Hepatocyte (in vitro differentiated cells): ENCODE measurements around the gene FAAH. TPM values are rescaled to one million over a fixed set of nuclear protein-coding genes. Genes with fewer than 3 reads are reported as not detected.

ENCODE experiments used
- DNase-seq: peaks from one replicate; pipeline ENCODE4 v3.0.0-alpha.2; 2016; ENCODE audit warnings: low spot score
- H2AFZ ChIP-seq: fragments of 200-600 bp; sonication (generic); 2 replicates; pipeline ENCODE4 v1.6.0; 2016; ENCODE audit warnings: antibody characterized with exemption, mild to moderate bottlenecking
- H3K27ac ChIP-seq: fragments of 200-600 bp; sonication (generic); 2 replicates; pipeline ENCODE4 v1.5.1; 2016; ENCODE audit warnings: mild to moderate bottlenecking
- H3K27me3 ChIP-seq: fragments of 200-600 bp; sonication (generic); 2 replicates; pipeline ENCODE4 v1.6.1; 2016
- H3K36me3 ChIP-seq: fragments of 200-600 bp; sonication (generic); replicated peaks from 2 replicates; pipeline ENCODE4 v1.5.1; 2016; ENCODE audit warnings: low read depth; ENCODE audit not compliant: insufficient read depth
- H3K4me1 ChIP-seq: fragments of 200-600 bp; sonication (generic); 2 replicates; pipeline ENCODE4 v1.5.1; 2016; ENCODE audit warnings: mild to moderate bottlenecking, moderate library complexity; ENCODE audit not compliant: insufficient read depth
- H3K4me2 ChIP-seq: fragments of 200-600 bp; sonication (generic); 2 replicates; pipeline ENCODE4 v1.6.0; 2016
- H3K4me3 ChIP-seq: fragments of 200-600 bp; sonication (generic); 2 replicates; pipeline ENCODE4 v1.5.1; 2016; ENCODE audit warnings: mild to moderate bottlenecking
- H3K79me2 ChIP-seq: fragments of 200-600 bp; sonication (generic); 2 replicates; pipeline ENCODE4 v1.6.0; 2017; ENCODE audit warnings: mild to moderate bottlenecking
- H3K9me2 ChIP-seq: fragments of 200-600 bp; sonication (generic); replicated peaks from 2 replicates; pipeline ENCODE4 v1.6.0; 2017; ENCODE audit warnings: mild to moderate bottlenecking; ENCODE audit not compliant: insufficient read depth
- H3K9me3 ChIP-seq: fragments of 200-600 bp; sonication (generic); 2 replicates; pipeline ENCODE4 v1.5.1; 2016; ENCODE audit warnings: low read depth, mild to moderate bottlenecking
- H4K20me1 ChIP-seq: fragments of 200-600 bp; sonication (generic); 2 replicates; pipeline ENCODE4 v1.6.0; 2016; ENCODE audit warnings: mild to moderate bottlenecking; ENCODE audit not compliant: insufficient read depth, poor library complexity, severe bottlenecking
- CTCF ChIP-seq: fragments of 200-600 bp; sonication (generic); IDR thresholded peaks from 2 replicates; pipeline ENCODE4 v1.5.1; 2016; ENCODE audit warnings: antibody characterized with exemption, mild to moderate bottlenecking; ENCODE audit not compliant: poor library complexity
- EZH2 ChIP-seq: fragments of 200-600 bp; sonication (generic); IDR thresholded peaks from 2 replicates; pipeline ENCODE4 v1.6.1; 2016; ENCODE audit warnings: antibody characterized with exemption, mild to moderate bottlenecking, borderline replicate concordance
- EZH2phosphoT487 ChIP-seq: fragments of 200-600 bp; sonication (generic); IDR thresholded peaks from one replicate; pipeline ENCODE4 v1.6.1; 2018; ENCODE audit warnings: antibody characterized with exemption, mild to moderate bottlenecking, low read depth, moderate library complexity; ENCODE audit not compliant: unreplicated experiment, severe bottlenecking
- WGBS: methylation state at CpG from one replicate; pipeline ENCODE4 v1.1.6; 2016; ENCODE audit warnings: low lambda C conversion rate; ENCODE audit errors: missing lambda C conversion rate; 5-methylcytosine and 5-hydroxymethylcytosine counted together
- polyA plus RNA-seq: library from polyadenylated mRNA; unstranded; fragments of >200 nt; fragmentation: Nextera tagmentation; extraction: Ambion mirVana; gene quantifications from 2 replicates; pipeline ENCODE4 v1.2.1, GENCODE V29; 2016
- total RNA-seq: library from RNA; depleted of rRNA; stranded (reverse); fragments of >200 nt; gene quantifications from 2 replicates; pipeline ENCODE4 v1.2.3, GENCODE V29; 2014

The FAAH gene
- total and polyA plus RNA-seq, 2 experiments from 2014 or later: 44.5 to 61.8 TPM

GRCh38 chr1:46412893-46413595 is 18.9 kb downstream of the FAAH start:
- Histone ChIP-seq H3K36me3 (no peaks in the 10 kb centered on the region), H3K4me1 (no peaks in the 10 kb centered on the region), H3K9me2 (no peaks in the 10 kb centered on the region), H3K27me3 (no peaks in the 10 kb centered on the region), H3K27ac (no peak overlapping the region), H3K79me2 (no peaks in the 10 kb centered on the region), H4K20me1 (no peaks in the 10 kb centered on the region), H2AFZ (no peak overlapping the region), H3K4me3 (no peak overlapping the region), H3K9me3 (no peaks in the 10 kb centered on the region), H3K4me2 (no peak overlapping the region)
- WGBS: 87% methylated on average over 13 of the region's 13 CpGs
- no peak for DNase-seq
- TF ChIP-seq CTCF (no peak), EZH2phosphoT487 (no peak), EZH2 (no peak)

GRCh38 chr1:46413596-46413985 is 19.5 kb downstream of the FAAH start:
- Histone ChIP-seq H4K20me1 (no peaks in the 10 kb centered on the region), H2AFZ (no peak overlapping the region), H3K9me2 (no peaks in the 10 kb centered on the region), H3K9me3 (no peaks in the 10 kb centered on the region), H3K4me1 (no peaks in the 10 kb centered on the region), H3K27ac (no peak overlapping the region), H3K4me3 (no peak overlapping the region), H3K27me3 (no peaks in the 10 kb centered on the region), H3K79me2 (no peaks in the 10 kb centered on the region), H3K4me2 (no peak overlapping the region), H3K36me3 (no peaks in the 10 kb centered on the region)
- TF ChIP-seq EZH2phosphoT487: no peak
- no peak for TF ChIP-seq EZH2
- TF ChIP-seq CTCF: peak; percentile 8
- DNase-seq: no peak
- WGBS: 75% methylated on average over 7 of the region's 7 CpGs

- TF ChIP-seq CTCF (no peak), EZH2 (no peak), EZH2phosphoT487 (no peak)
- Histone ChIP-seq H3K9me2 (no peaks in the 10 kb centered on the region), H3K36me3 (no peaks in the 10 kb centered on the region), H2AFZ (no peak overlapping the region), H3K4me2 (no peak overlapping the region), H3K27me3 (no peaks in the 10 kb centered on the region), H3K9me3 (no peaks in the 10 kb centered on the region), H3K27ac (no peak overlapping the region), H3K4me3 (no peak overlapping the region), H3K79me2 (no peaks in the 10 kb centered on the region), H3K4me1 (no peaks in the 10 kb centered on the region), H4K20me1 (no peaks in the 10 kb centered on the region)
- DNase-seq: no peak
- 94% methylated on average over 4 of the region's 4 CpGs for WGBS
Measured at GRCh38 chr1:46415514-46415913, 21.4 kb downstream of the FAAH start.
